ENCODE data around the gene RNU5D-1.
"Not testable (repeated sequence)": the region's sequence is repeated elsewhere in the genome, so short reads cannot be mapped to it uniquely, and the experiment has no call there.

The RNU5D-1 gene

GRCh38 chr1:44775930-44776729 is 45.2 kb upstream of the RNU5D-1 start:
- TF ChIP-seq, protein P1, sequence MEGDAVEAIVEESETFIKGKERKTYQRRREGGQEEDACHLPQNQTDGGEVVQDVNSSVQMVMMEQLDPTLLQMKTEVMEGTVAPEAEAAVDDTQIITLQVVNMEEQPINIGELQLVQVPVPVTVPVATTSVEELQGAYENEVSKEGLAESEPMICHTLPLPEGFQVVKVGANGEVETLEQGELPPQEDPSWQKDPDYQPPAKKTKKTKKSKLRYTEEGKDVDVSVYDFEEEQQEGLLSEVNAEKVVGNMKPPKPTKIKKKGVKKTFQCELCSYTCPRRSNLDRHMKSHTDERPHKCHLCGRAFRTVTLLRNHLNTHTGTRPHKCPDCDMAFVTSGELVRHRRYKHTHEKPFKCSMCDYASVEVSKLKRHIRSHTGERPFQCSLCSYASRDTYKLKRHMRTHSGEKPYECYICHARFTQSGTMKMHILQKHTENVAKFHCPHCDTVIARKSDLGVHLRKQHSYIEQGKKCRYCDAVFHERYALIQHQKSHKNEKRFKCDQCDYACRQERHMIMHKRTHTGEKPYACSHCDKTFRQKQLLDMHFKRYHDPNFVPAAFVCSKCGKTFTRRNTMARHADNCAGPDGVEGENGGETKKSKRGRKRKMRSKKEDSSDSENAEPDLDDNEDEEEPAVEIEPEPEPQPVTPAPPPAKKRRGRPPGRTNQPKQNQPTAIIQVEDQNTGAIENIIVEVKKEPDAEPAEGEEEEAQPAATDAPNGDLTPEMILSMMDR (IDR thresholded peaks at IDR 0.05; ENCODE audit: extremely low read depth, missing control alignments): no peak
- DNase-seq (ENCODE audit: low spot score): no peak

- TF ChIP-seq, protein P1 (IDR thresholded peaks at IDR 0.05; ENCODE audit: extremely low read depth, missing control alignments): no peak
- DNase-seq (ENCODE audit: low spot score): peak; percentile 90
These were observed 44.3 kb upstream of the RNU5D-1 start, which contains the start of gene RPS8 for GRCh38 chr1:44775078-44775929. RPS8 (plus strand) TSS chr1:44775540; CDS start chr1:44775597, 57 bp downstream.

- not testable (repeated sequence) for DNase-seq (ENCODE audit: low spot score)
These were observed 35.5 kb upstream of the RNU5D-1 start for GRCh38 chr1:44766421-44766820.

- TF ChIP-seq, protein P1 (IDR thresholded peaks at IDR 0.05; ENCODE audit: extremely low read depth, missing control alignments): no peak
These were observed 29.9 kb upstream of the RNU5D-1 start for GRCh38 chr1:44760876-44761275.

GRCh38 chr1:44759077-44759476 is 28.1 kb upstream of the RNU5D-1 start:
- no peak for DNase-seq (ENCODE audit: low spot score)
- TF ChIP-seq, protein P1 (IDR thresholded peaks at IDR 0.05; ENCODE audit: extremely low read depth, missing control alignments): no peak

More at GRCh38 chr1:44760876-44761275, 29.9 kb upstream of the RNU5D-1 start:
- no peak for DNase-seq (ENCODE audit: low spot score)

DNA sequence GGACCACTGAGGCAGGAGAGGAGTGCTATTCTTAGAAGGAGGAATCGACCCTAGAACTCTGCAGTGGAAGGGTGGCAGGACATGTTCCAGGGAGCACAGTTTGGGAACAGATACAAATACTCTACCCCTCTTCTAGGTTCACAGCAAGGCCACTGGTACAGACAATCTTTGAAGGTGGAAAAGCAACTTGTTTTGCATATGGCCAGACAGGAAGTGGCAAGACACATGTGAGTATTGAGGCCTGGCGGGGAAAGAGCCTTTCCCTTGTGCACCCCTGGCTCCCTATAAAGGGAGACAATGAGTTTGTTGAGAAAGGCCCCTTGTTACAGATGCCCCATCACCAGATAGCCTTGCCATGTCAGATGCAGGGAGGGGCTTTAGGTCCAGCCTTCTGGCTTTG is 26.4 kb upstream of the RNU5D-1 start:
- peak; percentile 21 for DNase-seq (ENCODE audit: low spot score)
- TF ChIP-seq, protein P1 (IDR thresholded peaks at IDR 0.05; ENCODE audit: extremely low read depth, missing control alignments): no peak

DNA sequence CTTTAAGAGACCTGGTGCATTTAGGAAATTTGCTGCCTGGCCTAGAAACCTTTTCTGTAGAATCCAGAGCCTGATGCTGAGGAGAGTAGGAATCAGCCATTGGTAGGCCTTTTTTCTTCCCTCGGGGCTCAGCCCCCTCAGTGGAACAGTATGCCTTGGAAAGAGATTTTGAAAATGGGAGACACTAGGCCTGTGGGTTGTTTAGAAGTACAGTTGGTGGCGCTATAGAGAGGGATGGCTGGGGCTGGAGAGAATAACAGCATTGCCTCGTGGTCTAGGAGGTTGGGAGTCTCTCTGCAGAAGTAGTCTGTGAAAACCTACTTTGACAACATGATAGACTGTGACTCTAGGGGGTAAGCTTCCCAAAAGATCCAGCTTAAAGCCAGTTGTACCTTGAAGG is 16.9 kb upstream of the RNU5D-1 start:
- TF ChIP-seq, protein P1 (IDR thresholded peaks at IDR 0.05; ENCODE audit: extremely low read depth, missing control alignments): no peak

More for the DNA sequence above, 16.9 kb upstream of the RNU5D-1 start:
- no peak for DNase-seq (ENCODE audit: low spot score)

Measured in GM20000 (cell line).